HEK293T (cell line): ENCODE measurements around the gene FGGY.
"Not testable (repeated sequence)": the region's sequence is repeated elsewhere in the genome, so short reads cannot be mapped to it uniquely, and the experiment has no call there.

ENCODE experiments used
- CTCF ChIA-PET: fragments of 350-600 bp; formaldehyde crosslinking; extraction: SDS; loops from one replicate; lab custom pipeline; 2021; ENCODE audit warnings: antibody characterized with exemption, inconsistent platforms; lab: Yijun Ruan, JAX
- POLR2A ChIA-PET: fragments of 350-600 bp; formaldehyde crosslinking; extraction: SDS; loops from one replicate; lab custom pipeline; 2020; ENCODE audit warnings: antibody characterized with exemption, inconsistent platforms; lab: Yijun Ruan, JAX
- DNase-seq: peaks from one replicate; pipeline ENCODE4 v3.0.0; 2012; ENCODE audit warnings: mixed read lengths; ENCODE audit errors: extremely low spot score
- ARNT ChIP-seq: fragments of 450-650 bp; IDR thresholded peaks from 2 replicates; pipeline ENCODE4 v1.6.1; 2017; ENCODE audit warnings: mild to moderate bottlenecking
- BHLHE40 ChIP-seq: fragments of 450-650 bp; IDR thresholded peaks from 2 replicates; pipeline ENCODE4 v1.6.1; 2016; ENCODE audit warnings: mild to moderate bottlenecking, moderate library complexity, borderline replicate concordance
- CTBP1 ChIP-seq: fragments of 450-650 bp; IDR thresholded peaks from 2 replicates; pipeline ENCODE4 v1.6.1; 2016; ENCODE audit warnings: borderline replicate concordance
- ELF4 ChIP-seq: fragments of 450-650 bp; IDR thresholded peaks from 2 replicates; pipeline ENCODE4 v1.6.1; 2017; ENCODE audit warnings: antibody characterized with exemption
- FOXA1 ChIP-seq: fragments of 450-650 bp; IDR thresholded peaks from 2 replicates; pipeline ENCODE4 v1.6.1; 2016; ENCODE audit warnings: mild to moderate bottlenecking
- FOXK2 ChIP-seq: fragments of 450-650 bp; IDR thresholded peaks from 2 replicates; pipeline ENCODE4 v1.6.1; 2016; ENCODE audit warnings: mild to moderate bottlenecking
- FOXM1 ChIP-seq: fragments of 450-650 bp; IDR thresholded peaks from 2 replicates; pipeline ENCODE4 v1.6.1; 2017; ENCODE audit warnings: mild to moderate bottlenecking, borderline replicate concordance
- HDGF ChIP-seq: fragments of 450-650 bp; IDR thresholded peaks from 2 replicates; pipeline ENCODE4 v1.6.1; 2017; ENCODE audit warnings: antibody characterized with exemption, borderline replicate concordance
- L3MBTL2 ChIP-seq: fragments of 450-650 bp; conservative IDR thresholded peaks from 2 replicates; pipeline ENCODE4 v1.6.1; 2016; ENCODE audit warnings: mild to moderate bottlenecking
- LEF1 ChIP-seq: fragments of 450-650 bp; IDR thresholded peaks from 2 replicates; pipeline ENCODE4 v1.6.1; 2017; ENCODE audit warnings: mild to moderate bottlenecking, borderline replicate concordance
- NFRKB ChIP-seq: fragments of 450-650 bp; IDR thresholded peaks from 2 replicates; pipeline ENCODE4 v1.6.1; 2016; ENCODE audit warnings: mild to moderate bottlenecking, moderate library complexity
- SP1 ChIP-seq: fragments of 450-650 bp; IDR thresholded peaks from 2 replicates; pipeline ENCODE4 v1.6.1; 2017
- SUZ12 ChIP-seq: fragments of 450-650 bp; IDR thresholded peaks from 2 replicates; pipeline ENCODE4 v1.6.1; 2016; ENCODE audit warnings: mild to moderate bottlenecking
- TARDBP ChIP-seq: fragments of 450-650 bp; IDR thresholded peaks from 2 replicates; pipeline ENCODE4 v1.6.1; 2016
- ZNF384 ChIP-seq: fragments of 450-650 bp; IDR thresholded peaks from 2 replicates; pipeline ENCODE4 v1.6.1; 2016
- TF ChIP-seq, protein P1 (sequence below): fragments of 450-650 bp; IDR thresholded peaks from 2 replicates; pipeline ENCODE4 v1.6.1; 2016

The FGGY gene

GRCh38 chr1:59604191-59604590 lies 307.3 kb downstream of the FGGY start:
- TF ChIP-seq LEF1 (no peak), FOXK2 (no peak), HDGF (no peak), ZNF384 (no peak), L3MBTL2 (no peak), ARNT (no peak), ELF4 (no peak)
- no peak for DNase-seq
- ChIA-PET POLR2A (no interaction called here), CTCF (no interaction called here)

- CTCF ChIA-PET, result no interaction called here
- no peak for DNase-seq
- POLR2A ChIA-PET, result no interaction called here
- TF ChIP-seq CTBP1, result no peak
- TF ChIP-seq BHLHE40, result no peak
- TF ChIP-seq TARDBP, result no peak
- TF ChIP-seq FOXK2, result no peak
- no peak for TF ChIP-seq FOXA1
- no peak for TF ChIP-seq HDGF
- no peak for TF ChIP-seq NFRKB
- no peak for TF ChIP-seq ZNF384
- no peak for TF ChIP-seq SUZ12
Measured at GRCh38 chr1:59605184-59605583, 308.3 kb downstream of the FGGY start.

GRCh38 chr1:59605761-59606160 lies 308.9 kb downstream of the FGGY start:
- TF ChIP-seq HDGF (no peak), SP1 (no peak), FOXK2 (no peak), FOXA1 (no peak), TARDBP (no peak), L3MBTL2 (no peak), NFRKB (no peak), BHLHE40 (no peak), SUZ12 (no peak), ZNF384 (no peak), CTBP1 (no peak), FOXM1 (no peak), LEF1 (no peak), ARNT (no peak), ELF4 (no peak)
- TF ChIP-seq, protein P1, sequence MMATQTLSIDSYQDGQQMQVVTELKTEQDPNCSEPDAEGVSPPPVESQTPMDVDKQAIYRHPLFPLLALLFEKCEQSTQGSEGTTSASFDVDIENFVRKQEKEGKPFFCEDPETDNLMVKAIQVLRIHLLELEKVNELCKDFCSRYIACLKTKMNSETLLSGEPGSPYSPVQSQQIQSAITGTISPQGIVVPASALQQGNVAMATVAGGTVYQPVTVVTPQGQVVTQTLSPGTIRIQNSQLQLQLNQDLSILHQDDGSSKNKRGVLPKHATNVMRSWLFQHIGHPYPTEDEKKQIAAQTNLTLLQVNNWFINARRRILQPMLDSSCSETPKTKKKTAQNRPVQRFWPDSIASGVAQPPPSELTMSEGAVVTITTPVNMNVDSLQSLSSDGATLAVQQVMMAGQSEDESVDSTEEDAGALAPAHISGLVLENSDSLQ, result no peak
- ChIA-PET CTCF (no interaction called here), POLR2A (no interaction called here)
- DNase-seq, result no peak

GRCh38 chr1:59609245-59609644 lies 312.4 kb downstream of the FGGY start:
- DNase-seq, result no peak
- ChIA-PET POLR2A (no interaction called here), CTCF (no interaction called here)
- no peak for TF ChIP-seq FOXK2
- TF ChIP-seq SP1, result no peak
- TF ChIP-seq CTBP1, result no peak
- TF ChIP-seq FOXM1, result no peak
- no peak for TF ChIP-seq ARNT
- no peak for TF ChIP-seq SUZ12
- no peak for TF ChIP-seq HDGF
- TF ChIP-seq, protein P1, result no peak
- TF ChIP-seq ELF4, result no peak

DNA sequence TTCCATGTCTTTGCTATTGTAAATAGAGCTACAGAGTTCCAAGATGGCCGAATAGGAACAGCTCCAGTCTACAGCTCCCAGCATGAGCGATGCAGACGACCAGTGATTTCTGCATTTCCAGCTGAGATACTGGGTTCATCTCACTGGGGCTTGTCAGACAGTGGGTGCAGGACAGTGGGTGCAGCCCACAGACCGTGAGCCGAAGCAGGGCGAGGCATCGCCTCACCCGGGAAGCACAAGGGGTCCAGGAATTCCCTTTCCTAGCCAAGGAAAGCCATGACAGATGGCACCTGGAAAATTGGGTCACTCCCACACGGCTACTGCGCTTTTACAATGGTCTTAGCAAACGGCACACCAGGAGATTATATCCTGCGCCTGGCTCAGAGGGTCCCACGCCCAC lies 313.6 kb downstream of the FGGY start:
- CTCF ChIA-PET, DNase-seq, POLR2A ChIA-PET: not testable (repeated sequence)

DNA sequence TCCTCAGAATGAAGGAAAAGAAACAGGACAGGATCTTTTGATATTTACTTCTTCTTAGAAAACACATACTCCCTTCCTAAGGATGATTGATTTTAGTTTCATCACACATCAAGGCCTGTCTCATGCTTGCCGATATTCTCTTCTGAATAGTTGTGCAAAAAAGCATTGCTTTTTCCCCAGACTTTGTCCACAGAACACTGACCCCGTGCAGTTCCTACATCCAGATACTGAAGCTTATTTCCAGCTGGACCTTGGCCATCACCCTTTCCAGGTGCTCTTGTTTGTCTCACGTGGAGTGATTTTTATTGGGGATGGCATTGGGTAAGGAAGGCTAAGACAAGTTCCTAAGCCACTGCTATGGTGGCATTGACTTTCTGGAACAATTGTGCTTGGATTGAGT lies 320.5 kb downstream of the FGGY start:
- no peak for DNase-seq
- ChIA-PET POLR2A (no interaction called here), CTCF (no interaction called here)
- TF ChIP-seq, protein P1, result no peak
- TF ChIP-seq ELF4 (no peak), L3MBTL2 (no peak), SP1 (no peak), CTBP1 (no peak), FOXA1 (no peak), SUZ12 (no peak), LEF1 (no peak), FOXM1 (no peak), FOXK2 (no peak), ZNF384 (no peak), TARDBP (no peak), ARNT (no peak), BHLHE40 (no peak), NFRKB (no peak), HDGF (no peak)

DNA sequence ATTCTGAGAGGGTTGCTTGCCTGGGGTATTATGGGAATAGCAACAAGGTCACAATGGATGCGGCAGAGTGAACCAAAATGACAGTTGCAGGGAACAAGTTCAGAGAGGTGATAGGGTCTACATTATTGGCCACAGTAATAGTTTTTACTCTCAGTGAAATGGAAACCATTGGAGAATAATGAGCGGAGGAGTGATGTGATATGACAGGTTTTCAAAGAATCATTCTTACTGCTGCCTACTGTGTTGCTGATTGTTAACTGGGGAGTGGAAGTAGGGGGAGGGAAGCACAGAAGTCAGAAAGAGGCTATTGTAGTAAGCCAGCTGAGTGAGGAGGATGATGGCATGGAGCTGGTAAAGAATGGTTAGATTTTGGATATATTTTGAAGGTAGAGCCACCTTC lies 322.7 kb downstream of the FGGY start:
- POLR2A ChIA-PET, result no interaction called here

DNA sequence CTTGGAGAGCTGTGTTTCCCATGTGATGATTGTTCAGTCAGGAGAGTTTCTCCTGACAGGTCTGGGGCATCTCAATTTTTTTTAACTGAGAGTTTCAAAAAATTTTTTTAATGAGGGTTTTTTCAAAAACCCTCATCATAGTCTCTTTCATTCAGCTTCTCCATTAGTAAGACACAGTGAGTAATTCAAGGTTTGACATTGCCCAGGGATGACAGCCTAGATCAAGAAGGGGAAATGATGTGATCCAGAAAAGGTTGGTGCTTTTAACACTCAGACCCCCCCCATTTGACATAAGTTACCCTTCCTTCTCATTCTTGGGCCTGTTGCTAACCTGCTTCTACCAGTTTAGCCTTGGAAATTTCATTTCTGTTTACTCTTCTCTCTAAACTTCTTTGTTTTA lies 328.5 kb downstream of the FGGY start:
- CTCF ChIA-PET, result no interaction called here
- POLR2A ChIA-PET, result no interaction called here

More for the DNA sequence above, 322.7 kb downstream of the FGGY start:
- CTCF ChIA-PET, result no interaction called here
- no peak for TF ChIP-seq BHLHE40
- DNase-seq, result no peak

More for the DNA sequence above, 328.5 kb downstream of the FGGY start:
- TF ChIP-seq FOXM1, result no peak
- TF ChIP-seq ELF4, result no peak
- DNase-seq, result no peak
